ENCODE data around the gene ARHGAP11B.
"Not testable (repeated sequence)": the region's sequence is repeated elsewhere in the genome, so short reads cannot be mapped to it uniquely, and the experiment has no call there.

The ARHGAP11B gene

DNA sequence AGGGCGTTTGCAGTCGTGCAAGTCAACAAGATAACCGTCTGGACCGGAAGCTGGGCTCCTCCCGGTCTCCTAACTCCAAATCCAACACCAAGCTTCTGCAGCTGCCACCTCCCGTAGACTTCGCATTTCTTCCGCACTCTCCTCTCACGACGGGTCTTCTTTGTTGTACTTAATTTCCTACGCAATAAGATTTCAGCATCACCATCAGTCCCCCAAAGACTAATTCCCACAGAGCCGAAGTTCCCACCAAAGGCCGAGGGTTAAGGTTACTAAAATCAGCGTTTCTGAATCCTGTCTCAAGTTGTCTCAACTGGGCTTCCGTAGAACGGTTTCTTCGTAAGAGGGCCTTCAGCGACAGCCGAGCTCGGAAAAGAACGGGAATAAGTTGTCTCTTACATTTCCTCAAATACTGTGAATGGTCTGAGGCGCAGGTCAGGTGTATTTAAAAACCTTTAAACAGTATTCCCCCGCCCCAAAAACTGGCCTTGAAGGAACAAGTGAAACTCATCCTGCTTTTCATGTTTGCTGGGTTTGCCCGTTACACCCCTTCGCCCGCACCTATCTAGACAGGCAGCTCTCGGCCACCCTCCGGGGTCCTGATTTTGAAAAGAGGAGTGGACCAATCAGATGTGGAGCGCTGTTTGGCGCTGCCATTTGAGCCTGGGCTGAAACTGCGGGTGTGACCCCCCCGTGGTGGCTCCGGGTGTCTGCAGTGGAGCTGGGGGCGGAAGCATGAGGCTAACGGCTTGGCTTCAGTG is at the start of gene ARHGAP11B:
ARHGAP11B (plus strand) TSS at position 693 of the 758 bp plus-strand sequence.
- peak within 1 kb of the TSS; percentile 62 for H3K27ac ChIP-seq

DNA sequence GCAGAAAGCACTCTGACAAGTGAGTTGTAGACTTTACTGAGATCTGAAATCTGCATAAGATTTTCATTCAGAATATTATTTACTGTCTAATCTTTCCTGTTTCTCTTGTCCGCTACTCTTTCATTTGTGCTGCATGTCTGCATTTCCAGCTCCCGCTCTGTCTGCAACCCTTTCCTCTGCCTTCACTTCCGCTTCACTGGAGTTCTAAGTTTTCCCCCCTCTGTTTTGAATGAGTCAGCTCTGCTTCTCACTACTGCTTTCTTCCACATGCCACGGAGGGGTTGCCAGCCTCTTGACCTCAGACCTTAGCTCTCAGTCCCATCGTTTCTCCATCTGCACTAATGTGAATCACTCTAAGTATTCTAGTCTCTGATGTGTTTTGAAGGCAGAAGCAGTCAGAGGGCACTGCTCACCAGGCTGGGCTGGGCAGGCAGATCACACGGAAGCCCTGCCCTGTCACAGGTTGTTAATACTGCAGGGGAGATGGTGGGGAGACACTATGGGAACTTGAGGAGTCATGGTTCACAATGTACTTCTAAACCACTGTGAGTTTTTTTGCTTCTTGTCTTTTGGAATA is 46.4 kb upstream of the ARHGAP11B start:
- not testable (repeated sequence) for H3K27ac ChIP-seq

GRCh38 chr15:30580716-30581115 is 45.2 kb upstream of the ARHGAP11B start:
- H3K27ac ChIP-seq, result not testable (repeated sequence)

DNA sequence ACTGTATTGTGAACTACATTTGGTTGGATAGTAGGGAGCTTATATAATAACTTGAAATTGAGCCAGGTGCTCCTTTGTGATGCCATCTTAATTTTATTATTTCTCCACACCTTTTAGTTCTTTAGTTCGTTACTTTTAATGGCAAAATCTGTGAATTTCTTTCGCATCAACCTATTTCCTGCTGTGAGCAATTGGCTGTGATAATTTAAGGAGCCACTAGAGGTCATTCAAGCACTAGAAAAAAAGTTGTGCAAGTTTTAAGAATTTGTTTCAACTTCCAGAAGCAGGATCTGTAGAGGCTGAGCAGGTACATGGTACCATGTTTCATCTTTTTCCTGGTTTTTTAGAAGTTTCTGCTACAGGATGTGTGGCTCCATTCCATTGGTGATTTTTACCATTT is 27.0 kb upstream of the ARHGAP11B start:
- H3K27ac ChIP-seq, result not testable (repeated sequence)
- TF ChIP-seq, protein P1, sequence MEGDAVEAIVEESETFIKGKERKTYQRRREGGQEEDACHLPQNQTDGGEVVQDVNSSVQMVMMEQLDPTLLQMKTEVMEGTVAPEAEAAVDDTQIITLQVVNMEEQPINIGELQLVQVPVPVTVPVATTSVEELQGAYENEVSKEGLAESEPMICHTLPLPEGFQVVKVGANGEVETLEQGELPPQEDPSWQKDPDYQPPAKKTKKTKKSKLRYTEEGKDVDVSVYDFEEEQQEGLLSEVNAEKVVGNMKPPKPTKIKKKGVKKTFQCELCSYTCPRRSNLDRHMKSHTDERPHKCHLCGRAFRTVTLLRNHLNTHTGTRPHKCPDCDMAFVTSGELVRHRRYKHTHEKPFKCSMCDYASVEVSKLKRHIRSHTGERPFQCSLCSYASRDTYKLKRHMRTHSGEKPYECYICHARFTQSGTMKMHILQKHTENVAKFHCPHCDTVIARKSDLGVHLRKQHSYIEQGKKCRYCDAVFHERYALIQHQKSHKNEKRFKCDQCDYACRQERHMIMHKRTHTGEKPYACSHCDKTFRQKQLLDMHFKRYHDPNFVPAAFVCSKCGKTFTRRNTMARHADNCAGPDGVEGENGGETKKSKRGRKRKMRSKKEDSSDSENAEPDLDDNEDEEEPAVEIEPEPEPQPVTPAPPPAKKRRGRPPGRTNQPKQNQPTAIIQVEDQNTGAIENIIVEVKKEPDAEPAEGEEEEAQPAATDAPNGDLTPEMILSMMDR (conservative IDR thresholded peaks at IDR 0.05), result 0 out of 2 replicates have a peak, but pooled peaks have one; percentile 8

DNA sequence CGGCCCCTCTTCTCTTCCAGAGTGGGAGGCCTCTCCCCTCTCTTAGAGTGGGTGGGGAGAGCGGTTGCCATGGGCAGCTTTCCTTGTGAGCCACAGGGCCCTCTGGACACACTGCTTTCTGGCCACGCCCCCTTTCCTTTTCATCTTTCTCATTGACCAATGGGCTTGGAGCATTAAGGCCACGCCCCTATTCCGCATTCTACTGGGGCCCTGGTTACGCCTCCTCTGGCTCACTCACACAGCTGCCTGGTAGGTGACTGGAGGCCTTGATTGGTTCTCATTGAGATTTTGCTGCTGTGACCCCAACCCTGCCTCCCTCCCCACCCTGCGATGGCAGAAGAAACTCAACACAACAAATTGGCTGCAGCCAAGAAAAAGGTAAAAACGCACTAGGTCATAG is 22.1 kb upstream of the ARHGAP11B start, which contains the start of gene GOLGA8H:
GOLGA8H (plus strand) TSS at position 233 of the 400 bp plus-strand sequence; CDS start at position 331, 98 bp downstream.
- not testable (repeated sequence) for H3K27ac ChIP-seq

DNA sequence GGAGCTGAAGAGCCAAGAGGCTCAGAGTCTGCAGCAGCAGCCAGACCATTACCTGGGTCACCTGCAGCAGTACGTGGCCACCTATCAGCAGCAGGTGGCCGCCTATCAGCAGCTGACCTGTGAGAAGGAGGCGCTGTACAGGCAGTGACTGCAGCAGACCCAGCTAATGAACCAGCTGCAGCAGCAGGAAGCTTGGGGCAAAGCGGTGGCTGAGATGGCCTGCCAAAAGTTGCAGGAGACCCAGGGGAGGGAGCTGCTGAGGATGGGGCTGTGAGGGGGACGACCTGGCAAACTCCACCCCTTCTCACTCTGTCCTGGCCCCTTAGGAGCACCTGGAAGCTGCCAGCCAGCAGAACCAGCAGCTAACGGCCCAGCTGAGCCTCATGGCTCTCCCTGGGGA is 13.7 kb upstream of the ARHGAP11B start:
- H3K27ac ChIP-seq, result not testable (repeated sequence)

DNA sequence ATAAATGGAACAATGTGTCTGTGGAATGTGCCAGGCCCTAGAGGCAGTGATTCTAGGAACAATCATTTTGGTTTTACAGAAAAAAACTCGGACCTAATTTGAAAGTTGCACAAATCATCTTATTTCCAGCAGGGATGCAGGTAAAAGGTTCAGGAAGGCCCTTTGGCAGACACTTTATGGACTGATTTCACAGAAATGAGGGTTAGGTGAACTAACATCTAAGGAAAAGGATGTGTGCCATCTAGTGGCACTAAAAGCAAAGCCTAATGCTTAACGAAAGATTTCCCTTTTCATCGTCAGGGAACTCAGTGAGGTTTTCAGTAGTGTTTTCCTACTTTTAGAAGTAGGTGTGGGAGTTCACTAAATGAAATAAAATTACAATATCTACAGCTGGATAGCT is 4.6 kb upstream of the ARHGAP11B start:
- not testable (repeated sequence) for H3K27ac ChIP-seq
- TF ChIP-seq, protein P1 (conservative IDR thresholded peaks at IDR 0.05), result peak; percentile 17; the same call in 1 of the 2 replicates

GRCh38 chr15:30626194-30626565 is 252 bp downstream of the ARHGAP11B start:
- H3K27ac ChIP-seq, result peak overlapping the region; percentile 62

- H3K27ac ChIP-seq, result peak overlapping the region; percentile 62
Observed at GRCh38 chr15:30626632-30627031, 704 bp downstream of the ARHGAP11B start.

GRCh38 chr15:30650012-30650929 is 24.3 kb downstream of the ARHGAP11B start:
- TF ChIP-seq, protein P1 (conservative IDR thresholded peaks at IDR 0.05), result no peak
- H3K27ac ChIP-seq, result no peak overlapping the region

DNA sequence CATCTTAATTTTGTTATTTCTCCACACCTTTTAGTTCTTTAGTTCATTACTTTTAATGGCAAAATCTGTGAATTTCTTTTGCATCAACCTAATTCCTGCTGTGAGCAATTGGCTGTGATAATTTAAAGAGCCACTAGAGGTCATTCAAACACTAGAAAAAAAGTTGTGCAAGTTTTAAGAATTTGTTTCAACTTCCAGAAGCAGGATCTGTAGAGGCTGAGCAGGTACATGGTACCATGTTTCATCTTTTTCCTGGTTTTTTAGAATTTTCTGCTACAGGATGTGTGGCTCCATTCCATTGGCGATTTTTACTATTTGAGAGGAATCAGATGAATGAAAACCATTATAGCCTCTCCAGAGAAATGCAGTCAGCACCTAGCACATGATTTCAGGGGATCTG is 35.2 kb downstream of the ARHGAP11B start:
- not testable (repeated sequence) for H3K27ac ChIP-seq
- TF ChIP-seq, protein P1 (conservative IDR thresholded peaks at IDR 0.05), result peak; percentile 4; the same call in 1 of the 2 replicates

DNA sequence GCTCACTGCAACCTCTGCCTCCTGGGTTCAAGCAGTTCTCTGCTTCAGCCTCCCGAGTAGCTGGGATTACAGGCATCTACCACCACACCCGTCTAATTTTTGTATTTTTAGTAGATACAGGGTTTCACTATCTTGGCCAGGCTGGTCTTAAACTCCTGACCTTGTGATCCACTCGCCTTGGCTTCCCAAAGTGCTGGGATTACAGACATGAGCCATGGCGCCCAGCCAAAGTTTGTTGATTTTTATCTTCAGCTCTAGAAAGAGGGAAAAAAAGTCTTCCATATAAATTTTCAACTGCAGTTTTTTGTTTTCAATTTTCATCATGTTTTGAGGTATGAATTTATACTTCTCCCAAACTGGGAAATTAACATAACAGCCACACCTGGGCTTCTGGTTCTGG is 43.7 kb downstream of the ARHGAP11B start:
- H3K27ac ChIP-seq, result not testable (repeated sequence)

All from VCaP (cell line).